GM12878 (cell line): Measurements from ENCODE around the gene COL6A3. TPM values are rescaled to one million over a fixed set of nuclear protein-coding genes. Genes with fewer than 3 reads are reported as not detected.

Experiments
- ATAC-seq: fragments of 200-7000 bp; cut with Tn5 transposase; 3 replicates; pipeline ENCODE4 v1.9.1; 2020; ENCODE audit warnings: mild to moderate bottlenecking, moderate library complexity
- BruUV-seq: library from RNA; stranded (reverse); fragments of 400-500 nt; replicated peaks from 2 replicates; lab custom pipeline; 2021; lab: Mats Ljungman, UMichigan
- CTCF ChIA-PET: fragments of 300-600 bp; sonication (Branson Sonifier 250); formaldehyde crosslinking; extraction: SDS; loops from one replicate; lab custom pipeline; 2021; ENCODE audit warnings: inconsistent platforms; lab: Yijun Ruan, JAX
- POLR2A ChIA-PET: fragments of 350-600 bp; formaldehyde crosslinking; extraction: SDS; loops from one replicate; lab custom pipeline; 2021; ENCODE audit warnings: inconsistent platforms; lab: Charles Lee
- RAD21 ChIA-PET: fragments of 300-600 bp; sonication (Branson Sonifier 250); formaldehyde crosslinking; loops from one replicate; lab custom pipeline; 2023; ENCODE audit warnings: antibody characterized with exemption; ENCODE audit not compliant: unreplicated experiment; lab: Charles Lee
- SMC1A ChIA-PET: fragments of 300-600 bp; sonication (Branson Sonifier 250); formaldehyde crosslinking; loops from one replicate; lab custom pipeline; 2023; ENCODE audit not compliant: unreplicated experiment, uncharacterized antibody; lab: Charles Lee
- DNase-seq: peaks from one replicate; pipeline ENCODE4 v3.0.0-alpha.2; 2011; ENCODE audit warnings: low read depth, low spot score
- FAIRE-seq: peaks from 3 replicates; lab custom pipeline; 2011; peaks lifted over from hg19 to GRCh38; lab: Jason Lieb, UNC
- H2AFZ ChIP-seq: 2 replicates; pipeline ENCODE4 v1.6.0; 2011; ENCODE audit warnings: low read depth, low read length, control low read depth; ENCODE audit not compliant: control insufficient read depth
- H3K27ac ChIP-seq: 2 replicates; pipeline ENCODE4 v1.5.1; 2011; ENCODE audit warnings: control low read depth; ENCODE audit not compliant: control insufficient read depth, insufficient read depth
- H3K27me3 ChIP-seq, 2 experiments: replicated peaks in 1 of 2; 2 replicates each; pipeline versions ENCODE4 v1.6.0 to v1.6.1; 2011; ENCODE audit warnings: low read length in 1 of 2; ENCODE audit not compliant: control insufficient read depth in 2 of 2, insufficient read depth in 2 of 2
- H3K36me3 ChIP-seq, 2 experiments: 2 replicates each; pipeline ENCODE4 v1.5.1; 2011; ENCODE audit warnings: low read length in 1 of 2; ENCODE audit not compliant: control insufficient read depth in 2 of 2, insufficient read depth in 2 of 2
- H3K4me1 ChIP-seq: 2 replicates; pipeline ENCODE4 v1.6.1; 2011; ENCODE audit warnings: mild to moderate bottlenecking, low read length, moderate library complexity, mixed read lengths; ENCODE audit not compliant: control insufficient read depth, insufficient read depth
- H3K4me2 ChIP-seq: 2 replicates; pipeline ENCODE4 v1.6.0; 2011; ENCODE audit warnings: control low read depth; ENCODE audit not compliant: control insufficient read depth, insufficient read depth
- H3K4me3 ChIP-seq: fragments of 200-600 bp; sonication (generic); 2 replicates; pipeline ENCODE4 v1.5.1; 2016
- H3K79me2 ChIP-seq: 2 replicates; pipeline ENCODE4 v1.6.0; 2011; ENCODE audit warnings: low read length; ENCODE audit not compliant: control insufficient read depth, insufficient read depth
- H3K9ac ChIP-seq: 2 replicates; pipeline ENCODE4 v1.8.0; 2011; ENCODE audit warnings: low read length, control low read depth, mixed read lengths; ENCODE audit not compliant: control insufficient read depth, insufficient read depth
- H3K9me3 ChIP-seq: replicated peaks from 3 replicates; pipeline ENCODE4 v1.5.1; 2011; ENCODE audit warnings: mild to moderate bottlenecking, low read length; ENCODE audit not compliant: control insufficient read depth, insufficient read depth
- H4K20me1 ChIP-seq: 2 replicates; pipeline ENCODE4 v1.6.0; 2011; ENCODE audit not compliant: control insufficient read depth, insufficient read depth
- CBX3 ChIP-seq: fragments of 200-600 bp; sonication (generic); IDR thresholded peaks from 2 replicates; pipeline ENCODE4 v1.6.1; 2016; ENCODE audit warnings: low read depth, borderline replicate concordance
- FOS ChIP-seq: IDR thresholded peaks from 3 replicates; pipeline ENCODE4 v1.6.1; 2011; ENCODE audit warnings: borderline replicate concordance; ENCODE audit not compliant: insufficient read length; ENCODE audit errors: extremely low read depth
- IRF4 ChIP-seq: IDR thresholded peaks from 2 replicates; pipeline ENCODE4 v1.6.1; 2011; ENCODE audit warnings: low read depth, low read length
- MTA2 ChIP-seq: fragments of 450-650 bp; IDR thresholded peaks from 2 replicates; pipeline ENCODE4 v1.6.1; 2016; ENCODE audit warnings: low read depth, mild to moderate bottlenecking, moderate library complexity
- NBN ChIP-seq: fragments of 450-650 bp; IDR thresholded peaks from 2 replicates; pipeline ENCODE4 v1.6.1; 2016
- NFYA ChIP-seq: IDR thresholded peaks from 2 replicates; pipeline ENCODE4 v1.6.1; 2011; ENCODE audit warnings: low read depth, mild to moderate bottlenecking, low read length, improper control_type of control experiment, borderline replicate concordance
- NFYB ChIP-seq: IDR thresholded peaks from 2 replicates; pipeline ENCODE4 v1.6.1; 2011; ENCODE audit warnings: low read depth, mild to moderate bottlenecking, low read length, improper control_type of control experiment, moderate library complexity; ENCODE audit not compliant: insufficient read depth
- NR2F1 ChIP-seq: fragments of 450-650 bp; conservative IDR thresholded peaks from 2 replicates; pipeline ENCODE4 v1.6.1; 2017; ENCODE audit warnings: mild to moderate bottlenecking
- WRNIP1 ChIP-seq: IDR thresholded peaks from 2 replicates; pipeline ENCODE4 v1.6.1; 2011; ENCODE audit warnings: low read depth, low read length, improper control_type of control experiment, borderline replicate concordance
- ZNF217 ChIP-seq: fragments of 450-650 bp; IDR thresholded peaks from 2 replicates; pipeline ENCODE4 v1.6.1; 2017; ENCODE audit warnings: antibody characterized with exemption, mild to moderate bottlenecking
- WGBS: methylation state at CpG from one replicate; pipeline ENCODE4 v1.1.6; 2016; ENCODE audit warnings: low lambda C conversion rate; ENCODE audit not compliant: insufficient replicate concordance, insufficient coverage; ENCODE audit errors: missing lambda C conversion rate; 5-methylcytosine and 5-hydroxymethylcytosine counted together
- in situ Hi-C: fragments of 300-500 bp; cut with MboI; formaldehyde crosslinking; loops from 9 replicates; pipeline ENCODE4 v1.14.3; 2018; ENCODE audit warnings: mixed read lengths
- intact Hi-C: fragments of 100-400 bp; cut with micrococcal nuclease; formaldehyde crosslinking; loops from one replicate; pipeline ENCODE4 v1.14.2; 2022; ENCODE audit not compliant: unreplicated experiment
- polyA plus RNA-seq, 11 experiments: library from polyadenylated mRNA; depleted of rRNA in 4 of 11; unstranded in 6 of 11; stranded (reverse) in 5 of 11; fragments of >200 nt; fragmentation: Nextera tagmentation in 4 of 11; fragmentation: Illumina TruSeq in 1 of 11; extraction: Ambion mirVana in 4 of 11; extraction: Trizol in 1 of 11; gene quantifications; 1 replicate in 1 of 11; 2 replicates in 10 of 11; pipeline versions ENCODE4 v1.2.1 to v1.2.3, GENCODE V29; 2011 to 2016; ENCODE audit warnings: inconsistent platforms in 2 of 11, missing spikeins in 2 of 11, low read depth in 1 of 11
- total RNA-seq, 4 experiments: library from RNA; depleted of rRNA in 3 of 4; stranded (reverse); fragments of >200 nt in 3 of 4; fragmentation: Illumina TruSeq in 1 of 4; extraction: Trizol in 1 of 4; gene quantifications; 2 replicates each; pipeline versions ENCODE4 v1.2.1 to v1.2.3, GENCODE V29; 2013 to 2021
- TF ChIP-seq, protein P1 (sequence below): IDR thresholded peaks from 2 replicates; pipeline ENCODE4 v1.6.1; 2011; ENCODE audit warnings: borderline replicate concordance, low read depth, mild to moderate bottlenecking, moderate library complexity, low read length; ENCODE audit not compliant: insufficient read depth, poor library complexity, severe bottlenecking
- TF ChIP-seq, protein P2 (sequence below): IDR thresholded peaks from 2 replicates; pipeline ENCODE4 v1.6.1; 2011; ENCODE audit warnings: low read depth, low read length, improper control_type of control experiment, borderline replicate concordance
- TF ChIP-seq, protein P3 (sequence below): fragments of 450-650 bp; IDR thresholded peaks from 2 replicates; pipeline ENCODE4 v1.6.1; 2017; ENCODE audit warnings: low read depth, mild to moderate bottlenecking, moderate library complexity
- TF ChIP-seq, protein P4 (sequence below): fragments of 450-650 bp; formaldehyde crosslinking; IDR thresholded peaks from 2 replicates; pipeline ENCODE4 v1.4.0; 2022; ENCODE audit warnings: mild to moderate bottlenecking, moderate library complexity
- TF ChIP-seq, protein P5 (sequence below): fragments of 450-650 bp; IDR thresholded peaks from 2 replicates; pipeline ENCODE4 v1.6.1; 2017; ENCODE audit warnings: borderline replicate concordance

COL6A3 gene
- total and polyA plus RNA-seq, 10 of the 15 experiments (the other 5 are each of a cell fraction or from before 2014, with no cell fraction given): 0.01 to 0.51 (median 0.09) TPM; not detected in 4

DNA sequence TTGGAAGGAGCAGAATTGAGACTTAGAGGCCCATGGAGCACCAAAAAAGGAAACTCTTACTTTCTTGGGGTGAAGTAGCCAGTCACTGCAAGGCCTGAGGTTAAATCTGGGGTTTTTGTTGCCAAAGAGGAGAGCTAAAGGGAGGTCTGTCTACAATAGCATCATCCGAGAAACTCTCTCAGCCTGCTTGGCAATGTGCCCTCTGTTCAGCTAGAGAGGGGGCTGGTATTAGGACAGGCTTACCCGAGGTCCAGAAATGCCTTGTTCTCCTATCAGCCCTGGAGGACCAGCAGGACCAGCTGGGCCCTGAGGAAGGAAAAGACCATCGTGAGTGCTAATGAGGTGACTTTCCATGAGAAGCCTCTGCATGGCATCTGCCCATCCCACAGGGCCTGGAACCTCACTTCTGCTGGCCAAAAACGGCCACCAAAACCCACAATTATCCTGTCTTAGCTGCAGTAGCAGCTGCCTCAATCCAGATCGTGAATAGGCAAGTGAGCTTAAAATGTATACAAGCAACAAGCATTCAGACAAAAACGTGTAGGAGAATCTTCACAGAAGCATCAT is 61.6 kb downstream of the COL6A3 start (continued):
- no peak for TF ChIP-seq NBN
- TF ChIP-seq CBX3: no peak
- TF ChIP-seq NR2F1: no peak
- TF ChIP-seq, protein P1, sequence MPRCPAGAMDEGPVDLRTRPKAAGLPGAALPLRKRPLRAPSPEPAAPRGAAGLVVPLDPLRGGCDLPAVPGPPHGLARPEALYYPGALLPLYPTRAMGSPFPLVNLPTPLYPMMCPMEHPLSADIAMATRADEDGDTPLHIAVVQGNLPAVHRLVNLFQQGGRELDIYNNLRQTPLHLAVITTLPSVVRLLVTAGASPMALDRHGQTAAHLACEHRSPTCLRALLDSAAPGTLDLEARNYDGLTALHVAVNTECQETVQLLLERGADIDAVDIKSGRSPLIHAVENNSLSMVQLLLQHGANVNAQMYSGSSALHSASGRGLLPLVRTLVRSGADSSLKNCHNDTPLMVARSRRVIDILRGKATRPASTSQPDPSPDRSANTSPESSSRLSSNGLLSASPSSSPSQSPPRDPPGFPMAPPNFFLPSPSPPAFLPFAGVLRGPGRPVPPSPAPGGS: no peak
- no peak for TF ChIP-seq NFYA
- TF ChIP-seq IRF4: no peak
- TF ChIP-seq, protein P2, sequence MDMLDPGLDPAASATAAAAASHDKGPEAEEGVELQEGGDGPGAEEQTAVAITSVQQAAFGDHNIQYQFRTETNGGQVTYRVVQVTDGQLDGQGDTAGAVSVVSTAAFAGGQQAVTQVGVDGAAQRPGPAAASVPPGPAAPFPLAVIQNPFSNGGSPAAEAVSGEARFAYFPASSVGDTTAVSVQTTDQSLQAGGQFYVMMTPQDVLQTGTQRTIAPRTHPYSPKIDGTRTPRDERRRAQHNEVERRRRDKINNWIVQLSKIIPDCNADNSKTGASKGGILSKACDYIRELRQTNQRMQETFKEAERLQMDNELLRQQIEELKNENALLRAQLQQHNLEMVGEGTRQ: no peak
- no peak for TF ChIP-seq NFYB

DNA sequence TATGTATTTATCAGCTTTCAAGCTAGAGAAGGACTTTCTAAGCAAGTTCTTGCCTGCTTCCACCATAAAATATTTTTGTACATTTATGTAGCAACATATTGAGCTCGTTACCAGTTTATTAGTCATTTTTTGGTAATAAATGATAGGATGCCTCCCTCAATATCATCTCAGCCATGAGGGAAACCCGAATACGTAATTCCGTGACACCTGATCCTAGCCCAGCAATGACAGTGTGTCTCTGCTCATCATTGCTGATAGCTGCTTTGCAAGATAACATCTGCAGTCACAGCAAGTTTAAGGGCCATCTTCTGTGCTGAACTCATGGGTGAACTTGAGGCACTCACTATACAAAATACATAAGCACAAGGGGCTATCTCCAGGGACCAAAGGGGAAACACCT is 62.2 kb downstream of the COL6A3 start:
- ATAC-seq (no peak), DNase-seq (no peak), FAIRE-seq (no peak)
- no peaks in the 10 kb centered on the region for H3K79me2 ChIP-seq
- in situ Hi-C loops (no loop called here), intact Hi-C loops (no loop called here)
- 31% methylated on average over 4 of the region's 4 CpGs for WGBS
- SMC1A ChIA-PET: no interaction called here
- RAD21 ChIA-PET: no interaction called here
- H3K27ac ChIP-seq: no peak overlapping the region
- no TSS peak for BruUV-seq
- no peak overlapping the region for H3K4me2 ChIP-seq
- no peaks in the 10 kb centered on the region for H4K20me1 ChIP-seq
- H3K9ac ChIP-seq: no peak overlapping the region
- CTCF ChIA-PET: no interaction called here
- peaks cover 1 to 4% of the 10 kb centered on the region in 2 experiments for H3K27me3 ChIP-seq
- no peak overlapping the region for H2AFZ ChIP-seq
- no peaks in the 10 kb centered on the region for H3K4me1 ChIP-seq
- POLR2A ChIA-PET: no interaction called here
- no peaks in the 10 kb centered on the region for H3K36me3 ChIP-seq
- no peak overlapping the region for H3K4me3 ChIP-seq
- no peaks in the 10 kb centered on the region for H3K9me3 ChIP-seq
- TF ChIP-seq, protein P3, sequence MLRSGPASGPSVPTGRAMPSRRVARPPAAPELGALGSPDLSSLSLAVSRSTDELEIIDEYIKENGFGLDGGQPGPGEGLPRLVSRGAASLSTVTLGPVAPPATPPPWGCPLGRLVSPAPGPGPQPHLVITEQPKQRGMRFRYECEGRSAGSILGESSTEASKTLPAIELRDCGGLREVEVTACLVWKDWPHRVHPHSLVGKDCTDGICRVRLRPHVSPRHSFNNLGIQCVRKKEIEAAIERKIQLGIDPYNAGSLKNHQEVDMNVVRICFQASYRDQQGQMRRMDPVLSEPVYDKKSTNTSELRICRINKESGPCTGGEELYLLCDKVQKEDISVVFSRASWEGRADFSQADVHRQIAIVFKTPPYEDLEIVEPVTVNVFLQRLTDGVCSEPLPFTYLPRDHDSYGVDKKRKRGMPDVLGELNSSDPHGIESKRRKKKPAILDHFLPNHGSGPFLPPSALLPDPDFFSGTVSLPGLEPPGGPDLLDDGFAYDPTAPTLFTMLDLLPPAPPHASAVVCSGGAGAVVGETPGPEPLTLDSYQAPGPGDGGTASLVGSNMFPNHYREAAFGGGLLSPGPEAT: no peak
- no peak for TF ChIP-seq MTA2
- TF ChIP-seq NFYB: no peak
- no peak for TF ChIP-seq WRNIP1
- TF ChIP-seq, protein P4, sequence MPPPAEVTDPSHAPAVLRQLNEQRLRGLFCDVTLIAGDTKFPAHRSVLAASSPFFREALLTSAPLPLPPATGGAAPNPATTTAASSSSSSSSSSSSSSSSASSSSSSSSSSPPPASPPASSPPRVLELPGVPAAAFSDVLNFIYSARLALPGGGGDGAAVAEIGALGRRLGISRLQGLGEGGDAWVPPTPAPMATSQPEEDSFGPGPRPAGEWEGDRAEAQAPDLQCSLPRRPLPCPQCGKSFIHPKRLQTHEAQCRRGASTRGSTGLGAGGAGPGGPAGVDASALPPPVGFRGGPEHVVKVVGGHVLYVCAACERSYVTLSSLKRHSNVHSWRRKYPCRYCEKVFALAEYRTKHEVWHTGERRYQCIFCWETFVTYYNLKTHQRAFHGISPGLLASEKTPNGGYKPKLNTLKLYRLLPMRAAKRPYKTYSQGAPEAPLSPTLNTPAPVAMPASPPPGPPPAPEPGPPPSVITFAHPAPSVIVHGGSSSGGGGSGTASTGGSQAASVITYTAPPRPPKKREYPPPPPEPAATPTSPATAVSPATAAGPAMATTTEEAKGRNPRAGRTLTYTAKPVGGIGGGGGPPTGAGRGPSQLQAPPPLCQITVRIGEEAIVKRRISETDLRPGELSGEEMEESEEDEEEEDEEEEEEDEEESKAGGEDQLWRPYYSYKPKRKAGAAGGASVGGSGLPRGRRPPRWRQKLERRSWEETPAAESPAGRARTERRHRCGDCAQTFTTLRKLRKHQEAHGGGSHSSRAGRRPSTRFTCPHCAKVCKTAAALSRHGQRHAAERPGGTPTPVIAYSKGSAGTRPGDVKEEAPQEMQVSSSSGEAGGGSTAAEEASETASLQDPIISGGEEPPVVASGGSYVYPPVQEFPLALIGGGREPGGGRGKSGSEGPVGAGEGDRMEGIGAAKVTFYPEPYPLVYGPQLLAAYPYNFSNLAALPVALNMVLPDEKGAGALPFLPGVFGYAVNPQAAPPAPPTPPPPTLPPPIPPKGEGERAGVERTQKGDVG (CRISPR knock-in tag): no peak
- TF ChIP-seq, protein P5, sequence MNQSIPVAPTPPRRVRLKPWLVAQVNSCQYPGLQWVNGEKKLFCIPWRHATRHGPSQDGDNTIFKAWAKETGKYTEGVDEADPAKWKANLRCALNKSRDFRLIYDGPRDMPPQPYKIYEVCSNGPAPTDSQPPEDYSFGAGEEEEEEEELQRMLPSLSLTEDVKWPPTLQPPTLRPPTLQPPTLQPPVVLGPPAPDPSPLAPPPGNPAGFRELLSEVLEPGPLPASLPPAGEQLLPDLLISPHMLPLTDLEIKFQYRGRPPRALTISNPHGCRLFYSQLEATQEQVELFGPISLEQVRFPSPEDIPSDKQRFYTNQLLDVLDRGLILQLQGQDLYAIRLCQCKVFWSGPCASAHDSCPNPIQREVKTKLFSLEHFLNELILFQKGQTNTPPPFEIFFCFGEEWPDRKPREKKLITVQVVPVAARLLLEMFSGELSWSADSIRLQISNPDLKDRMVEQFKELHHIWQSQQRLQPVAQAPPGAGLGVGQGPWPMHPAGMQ: no peak
- no peak for TF ChIP-seq FOS
- TF ChIP-seq ZNF217: no peak
